ENCODE results near the gene FAM168A.

Gene FAM168A, protein sequence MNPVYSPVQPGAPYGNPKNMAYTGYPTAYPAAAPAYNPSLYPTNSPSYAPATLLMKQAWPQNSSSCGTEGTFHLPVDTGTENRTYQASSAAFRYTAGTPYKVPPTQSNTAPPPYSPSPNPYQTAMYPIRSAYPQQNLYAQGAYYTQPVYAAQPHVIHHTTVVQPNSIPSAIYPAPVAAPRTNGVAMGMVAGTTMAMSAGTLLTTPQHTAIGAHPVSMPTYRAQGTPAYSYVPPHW
- long read RNA-seq, partial matches to known transcripts: 1 of 12 reads
- long read RNA-seq, other reads (novel, unspliced or antisense): 11 of 12 reads

GRCh38 chr11:73597956-73598718 is at the start of gene FAM168A:
TSS of gene FAM168A (minus strand) at chr11:73598112. CDS start at chr11:73468474, 129,638 bp downstream.
- Histone ChIP-seq H3K27me3 (ENCODE audit: insufficient read depth, poor library complexity, severe bottlenecking) (no peaks in the 10 kb centered on the region), H3K27ac (replicated peaks) (peak within 1 kb of the TSS; percentile 68), H3K4me3 (replicated peaks; ENCODE audit: insufficient read depth, low read length) (peak within 1 kb of the TSS; percentile 96)
- peak; percentile 94 to 96 for DNase-seq (ENCODE audit: low read depth in 1 of 2, low spot score in 1 of 2)
- peak; percentile 90 for TF ChIP-seq GABPA (IDR thresholded peaks at IDR 0.05; ENCODE audit: low read depth)
- peak; percentile 68 for TF ChIP-seq POLR2AphosphoS5 (IDR thresholded peaks at IDR 0.05; ENCODE audit: low read depth)
- TF ChIP-seq CTCF (IDR thresholded peaks at IDR 0.05; ENCODE audit: insufficient read depth, low read length): no peak
- TF ChIP-seq REST (IDR thresholded peaks at IDR 0.05; ENCODE audit: insufficient replicate concordance, low read depth): peak; percentile 23
- TF ChIP-seq SPI1 (IDR thresholded peaks at IDR 0.05; ENCODE audit: borderline replicate concordance, low read depth): peak; percentile 30; the same call in 1 of the 2 replicates

DNA sequence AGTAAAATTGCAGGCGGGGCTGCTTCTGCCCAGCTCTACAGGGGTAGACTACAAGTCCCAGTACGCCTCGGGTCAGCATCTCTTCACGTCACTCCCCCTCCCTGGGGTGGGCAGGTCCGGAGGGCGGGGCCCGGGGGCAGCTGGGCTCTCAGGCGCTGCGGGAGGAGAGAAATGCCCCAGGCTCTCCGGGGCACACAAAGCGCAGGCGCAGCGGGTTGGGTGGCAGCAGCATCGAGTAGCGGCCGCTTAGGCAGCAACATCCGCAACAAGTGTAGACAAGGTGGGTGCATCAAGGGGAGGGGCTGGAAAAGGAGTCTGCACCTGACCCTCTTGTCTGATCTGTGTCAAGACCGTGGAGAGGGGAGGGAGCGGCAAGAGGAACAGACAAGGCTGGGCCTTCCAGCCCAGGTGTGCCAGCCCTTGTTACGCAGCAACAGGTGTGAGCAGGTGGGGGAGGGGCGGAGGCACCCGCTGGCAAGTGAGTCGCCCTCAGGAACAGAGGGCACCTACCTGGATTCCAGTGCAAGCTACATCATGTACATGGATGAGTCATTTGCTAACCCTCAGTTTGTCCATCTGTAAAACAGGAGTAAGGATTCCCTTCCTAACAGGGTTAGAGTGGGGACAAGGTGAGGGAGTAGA is 49.7 kb upstream of the FAM168A start:
- Histone ChIP-seq H3K4me3 (replicated peaks; ENCODE audit: insufficient read depth, low read length) (peak overlapping the region; percentile 15; the same call in 1 of the 2 replicates), H3K27me3 (ENCODE audit: insufficient read depth, poor library complexity, severe bottlenecking) (no peaks in the 10 kb centered on the region), H3K27ac (replicated peaks) (no peak overlapping the region)
- TF ChIP-seq GABPA (IDR thresholded peaks at IDR 0.05; ENCODE audit: low read depth): no peak
- TF ChIP-seq CTCF (IDR thresholded peaks at IDR 0.05; ENCODE audit: insufficient read depth, low read length): no peak
- no peak for TF ChIP-seq REST (IDR thresholded peaks at IDR 0.05; ENCODE audit: insufficient replicate concordance, low read depth)
- TF ChIP-seq POLR2AphosphoS5 (IDR thresholded peaks at IDR 0.05; ENCODE audit: low read depth): no peak
- TF ChIP-seq SPI1 (IDR thresholded peaks at IDR 0.05; ENCODE audit: borderline replicate concordance, low read depth): no peak
- peak; percentile 49 to 59 for DNase-seq (ENCODE audit: low read depth in 1 of 2, low spot score in 1 of 2)

DNA sequence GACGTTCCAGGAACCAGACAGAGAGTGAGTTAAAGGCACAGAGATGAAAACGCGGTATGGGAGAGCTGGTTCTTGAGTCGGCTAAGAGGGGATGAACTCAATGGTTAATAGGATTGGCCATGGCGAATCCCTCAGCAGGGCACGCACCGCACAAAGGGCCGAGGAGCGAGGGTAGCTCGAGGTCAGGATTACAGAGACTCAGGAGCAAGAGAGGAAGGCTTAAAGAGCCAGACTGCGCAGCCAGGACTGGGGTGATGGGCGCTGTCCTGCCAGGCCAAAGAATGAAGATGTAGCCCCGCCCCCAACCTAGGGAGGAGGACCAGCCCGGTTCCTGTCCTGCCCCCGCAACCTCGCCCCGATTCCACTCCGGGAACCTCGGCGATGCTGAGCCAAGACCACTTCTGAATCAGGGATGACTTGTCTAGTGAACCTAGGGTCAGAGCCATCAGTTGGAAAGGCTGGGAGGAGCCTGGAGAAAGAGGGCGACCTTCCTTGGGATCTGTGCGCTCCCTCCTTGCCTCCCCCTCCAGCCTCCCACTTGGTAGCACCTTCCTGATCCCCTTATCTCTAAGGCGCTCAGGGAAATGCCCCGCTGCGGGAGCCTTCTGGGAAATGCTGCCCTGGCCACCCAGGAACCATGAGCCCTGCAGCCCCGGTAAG is 48.2 kb upstream of the FAM168A start, which contains the start of gene PLEKHB1:
Gene PLEKHB1 (plus strand): TSS at position 610 of the 660 bp plus-strand sequence. CDS start 28 bp downstream, at position 638.
- Histone ChIP-seq H3K4me3 (replicated peaks; ENCODE audit: insufficient read depth, low read length) (no peak within 1 kb of the TSS), H3K27ac (replicated peaks) (no peak within 1 kb of the TSS), H3K27me3 (ENCODE audit: insufficient read depth, poor library complexity, severe bottlenecking) (no peaks in the 10 kb centered on the region)
- TF ChIP-seq GABPA (IDR thresholded peaks at IDR 0.05; ENCODE audit: low read depth) (no peak), SPI1 (IDR thresholded peaks at IDR 0.05; ENCODE audit: borderline replicate concordance, low read depth) (no peak), REST (IDR thresholded peaks at IDR 0.05; ENCODE audit: insufficient replicate concordance, low read depth) (no peak), POLR2AphosphoS5 (IDR thresholded peaks at IDR 0.05; ENCODE audit: low read depth) (no peak), CTCF (IDR thresholded peaks at IDR 0.05; ENCODE audit: insufficient read depth, low read length) (no peak)
- no peak for DNase-seq (ENCODE audit: low read depth in 1 of 2, low spot score in 1 of 2)

All from HL-60 (cell line).